Esophagus muscularis mucosa (tissue), 4 donors: ENCODE data around the gene GCFC2.
"Not testable (repeated sequence)": the region's sequence is repeated elsewhere in the genome, so short reads cannot be mapped to it uniquely, and the experiment has no call there.

Experiments used
- CTCF ChIP-seq, 3 experiments: fragments of 200-600 bp in 2 of 3; fragments of 450-650 bp in 1 of 3; sonication (generic) in 2 of 3; IDR thresholded peaks; one replicate each; pipeline ENCODE4 v1.5.1; 2017 to 2019; ENCODE audit warnings: antibody characterized with exemption in 3 of 3, mild to moderate bottlenecking in 2 of 3, moderate library complexity in 1 of 3
- EP300 ChIP-seq: sonication (generic); formaldehyde crosslinking; IDR thresholded peaks from one replicate; pipeline ENCODE4 v1.6.1; 2017; ENCODE audit warnings: antibody characterized with exemption
- POLR2A ChIP-seq: fragments of 450-650 bp; IDR thresholded peaks from one replicate; pipeline ENCODE4 v1.6.1; 2017; ENCODE audit warnings: antibody characterized with exemption, moderate library complexity, mild to moderate bottlenecking, low read depth
- POLR2AphosphoS5 ChIP-seq, 2 donors: sonication (generic); formaldehyde crosslinking; IDR thresholded peaks; one replicate each; pipeline ENCODE4 v1.6.1; 2017; ENCODE audit warnings: antibody characterized with exemption in 2 of 2

DNA sequence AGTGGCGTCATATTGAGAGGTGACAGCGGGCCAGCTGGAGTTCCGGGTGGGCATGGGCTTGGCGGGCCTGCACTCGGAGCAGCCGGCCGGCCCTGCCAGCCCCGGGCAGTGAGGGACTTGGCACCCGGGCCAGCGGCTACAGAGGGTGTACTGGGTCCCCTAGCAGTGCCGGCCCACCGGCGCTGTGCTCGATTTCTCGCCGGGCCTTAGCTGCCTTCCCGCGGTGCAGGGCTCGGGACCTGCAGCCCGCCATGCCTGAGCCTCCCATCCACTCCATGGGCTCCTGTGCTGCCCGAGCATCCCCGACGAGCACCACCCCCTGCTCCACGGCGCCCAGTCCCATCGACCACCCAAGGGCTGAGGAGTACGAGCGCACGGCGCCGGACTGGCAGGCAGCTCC, 875 bp upstream of the GCFC2 start:
- TF ChIP-seq CTCF (IDR thresholded peaks at IDR 0.05); POLR2AphosphoS5 (IDR thresholded peaks at IDR 0.05); POLR2A; EP300: not testable (repeated sequence)
